ENCODE data around the gene PDE3A.

The PDE3A gene

GRCh38 chr12:20513189-20513588 lies 144.9 kb downstream of the PDE3A start:
- TF ChIP-seq CTCF (IDR thresholded peaks at IDR 0.05), result no peak

DNA sequence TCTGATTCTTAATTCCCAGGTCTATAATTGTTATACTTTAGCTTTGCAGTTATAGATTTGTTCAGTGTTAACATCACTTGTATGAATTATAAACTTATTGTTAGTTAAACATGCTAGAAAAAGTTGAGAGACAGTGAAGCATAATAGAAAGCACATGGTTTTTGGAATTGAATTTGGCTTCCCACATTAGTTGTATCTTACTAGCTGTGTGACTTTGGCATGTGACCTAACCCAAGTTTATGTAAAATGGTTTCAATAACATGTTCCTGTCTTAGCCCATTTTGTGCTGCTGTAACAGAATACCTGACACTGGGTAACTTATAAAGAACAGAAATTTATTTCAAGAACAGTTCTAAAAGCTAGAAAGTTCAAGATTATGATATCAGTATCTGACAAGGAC lies 146.3 kb downstream of the PDE3A start:
- no peak for TF ChIP-seq CTCF (IDR thresholded peaks at IDR 0.05)

GRCh38 chr12:20520532-20520931 lies 152.2 kb downstream of the PDE3A start:
- no peak for TF ChIP-seq CTCF (IDR thresholded peaks at IDR 0.05)

DNA sequence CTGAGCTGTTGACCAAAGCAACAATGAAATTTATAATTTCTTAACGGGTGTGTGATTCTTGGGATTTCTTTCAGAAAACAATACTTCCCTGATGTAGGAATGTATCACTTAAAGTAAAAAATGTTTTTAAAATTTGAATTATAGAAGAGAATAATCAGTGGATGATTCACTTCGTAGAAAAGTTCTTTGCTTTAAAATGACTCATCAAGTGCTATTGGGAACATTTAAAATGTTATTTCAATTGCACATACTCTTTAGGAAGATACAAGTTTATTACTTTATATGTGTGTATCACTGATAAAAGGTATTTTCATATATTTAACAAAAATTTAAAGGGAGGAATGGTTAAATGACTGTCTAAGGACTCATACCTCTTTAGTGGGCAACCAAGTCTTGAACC lies 155.3 kb downstream of the PDE3A start:
- no peak for TF ChIP-seq CTCF (IDR thresholded peaks at IDR 0.05)

GRCh38 chr12:20524113-20524512 lies 155.8 kb downstream of the PDE3A start:
- TF ChIP-seq CTCF (IDR thresholded peaks at IDR 0.05), result no peak

DNA sequence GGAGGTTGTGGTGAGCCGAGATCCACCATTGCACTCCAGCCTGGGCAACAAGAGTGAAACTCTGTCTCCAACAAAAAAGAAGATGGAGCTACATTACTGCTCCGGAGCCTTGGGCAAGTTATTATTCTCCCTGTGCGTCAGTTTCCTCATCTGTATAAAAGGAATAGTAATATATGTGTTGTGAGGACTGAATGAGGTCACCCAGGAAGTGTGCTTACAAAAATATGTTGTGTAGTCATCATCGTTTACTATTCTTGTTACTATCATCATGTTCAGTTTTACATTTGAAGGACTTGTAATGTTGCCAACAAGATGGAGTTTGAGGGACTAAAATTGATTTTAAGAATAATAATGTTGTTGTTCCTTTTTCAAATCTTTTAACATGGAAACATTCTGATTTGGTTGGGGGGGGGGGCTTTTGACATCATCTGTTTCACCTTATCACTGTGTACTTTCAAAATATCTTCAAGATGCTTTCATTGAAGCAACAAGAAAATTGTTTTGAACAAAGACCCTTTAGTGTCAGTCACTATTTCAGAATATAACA lies 156.8 kb downstream of the PDE3A start:
- TF ChIP-seq CTCF (IDR thresholded peaks at IDR 0.05), result no peak

- no peak for TF ChIP-seq CTCF (IDR thresholded peaks at IDR 0.05)
These were observed 159.3 kb downstream of the PDE3A start for GRCh38 chr12:20527417-20528163.

Data from LNCAP (cell line).